H9 (cell line): ENCODE measurements around the gene HOATZ. TPM values are rescaled to one million over a fixed set of nuclear protein-coding genes. Genes with fewer than 3 reads are reported as not detected.

Experiments
- DNase-seq: peaks from one replicate; pipeline ENCODE4 v3.0.0-alpha.2; 2017
- H2AFZ ChIP-seq: one replicate; pipeline ENCODE4 v1.6.1; 2013; ENCODE audit warnings: mild to moderate bottlenecking, low read length, control low read depth, moderate library complexity
- H2AK5ac ChIP-seq: 2 replicates; pipeline ENCODE4 v1.6.1; 2013; ENCODE audit warnings: low read length, control low read depth, mixed read lengths; ENCODE audit not compliant: insufficient read length
- H2BK120ac ChIP-seq: one replicate; pipeline ENCODE4 v1.6.1; 2013; ENCODE audit warnings: low read depth, mild to moderate bottlenecking, low read length, control low read depth, inconsistent platforms; ENCODE audit not compliant: poor library complexity, severe bottlenecking
- H2BK12ac ChIP-seq: 2 replicates; pipeline ENCODE4 v1.6.1; 2013; ENCODE audit warnings: low read length, control low read depth, mixed read lengths, low read depth; ENCODE audit not compliant: insufficient read length
- H2BK15ac ChIP-seq: 2 replicates; pipeline ENCODE4 v1.6.1; 2013; ENCODE audit warnings: low read depth, low read length, control low read depth
- H2BK20ac ChIP-seq: one replicate; pipeline ENCODE4 v1.6.1; 2013; ENCODE audit warnings: low read depth, mild to moderate bottlenecking, low read length, control low read depth, inconsistent platforms; ENCODE audit not compliant: poor library complexity, severe bottlenecking
- H2BK5ac ChIP-seq: 2 replicates; pipeline ENCODE4 v1.6.1; 2013; ENCODE audit warnings: low read length, control low read depth, mixed read lengths; ENCODE audit not compliant: insufficient read length
- H3K14ac ChIP-seq: 2 replicates; pipeline ENCODE4 v1.6.1; 2013; ENCODE audit warnings: low read length, control low read depth; ENCODE audit not compliant: insufficient read depth
- H3K18ac ChIP-seq: 2 replicates; pipeline ENCODE4 v1.6.1; 2013; ENCODE audit warnings: low read depth, mild to moderate bottlenecking, mixed read lengths, low read length, control low read depth; ENCODE audit not compliant: insufficient read length
- H3K23ac ChIP-seq: 2 replicates; pipeline ENCODE4 v1.6.1; 2013; ENCODE audit warnings: low read length, control low read depth, mixed read lengths, low read depth; ENCODE audit not compliant: insufficient read length
- H3K23me2 ChIP-seq: 2 replicates; pipeline ENCODE4 v1.6.1; 2013; ENCODE audit warnings: low read depth, mild to moderate bottlenecking, mixed read lengths, low read length, control low read depth; ENCODE audit not compliant: insufficient read length, poor library complexity, severe bottlenecking
- H3K27ac ChIP-seq: 2 replicates; pipeline ENCODE4 v1.5.1; 2013; ENCODE audit warnings: low read length, control low read depth, mixed read lengths, low read depth; ENCODE audit not compliant: insufficient read length
- H3K27me3 ChIP-seq: 2 replicates; pipeline ENCODE4 v1.6.1; 2013; ENCODE audit warnings: low read length, control low read depth, inconsistent platforms; ENCODE audit not compliant: insufficient read depth
- H3K4ac ChIP-seq: 2 replicates; pipeline ENCODE4 v1.6.1; 2013; ENCODE audit warnings: low read depth, mild to moderate bottlenecking, control low read depth, inconsistent platforms, low read length, moderate library complexity
- H3K4me1 ChIP-seq: 2 replicates; pipeline ENCODE4 v1.6.1; 2013; ENCODE audit warnings: low read length, control low read depth, inconsistent platforms; ENCODE audit not compliant: insufficient read depth
- H3K4me2 ChIP-seq: 2 replicates; pipeline ENCODE4 v1.6.1; 2013; ENCODE audit warnings: low read length, control low read depth, mixed read lengths; ENCODE audit not compliant: insufficient read length, insufficient read depth
- H3K56ac ChIP-seq: 2 replicates; pipeline ENCODE4 v1.6.1; 2013; ENCODE audit warnings: low read depth, mild to moderate bottlenecking, mixed read lengths, low read length, control low read depth; ENCODE audit not compliant: insufficient read length
- H3K79me1 ChIP-seq: 2 replicates; pipeline ENCODE4 v1.6.1; 2013; ENCODE audit warnings: low read depth, mild to moderate bottlenecking, moderate library complexity, low read length, control low read depth, inconsistent platforms; ENCODE audit not compliant: insufficient read depth, poor library complexity, severe bottlenecking
- H3K79me2 ChIP-seq: 2 replicates; pipeline ENCODE4 v1.6.1; 2013; ENCODE audit warnings: low read length, control low read depth, inconsistent platforms; ENCODE audit not compliant: insufficient read depth
- H3K9ac ChIP-seq: 2 replicates; pipeline ENCODE4 v1.6.1; 2013; ENCODE audit warnings: low read length, control low read depth, mixed read lengths; ENCODE audit not compliant: insufficient read length; ENCODE audit errors: extremely low read depth
- H3K9me3 ChIP-seq: one replicate; pipeline ENCODE4 v1.6.1; 2013; ENCODE audit warnings: low read depth, low read length, inconsistent platforms; ENCODE audit not compliant: control insufficient read depth
- H3T11ph ChIP-seq: one replicate; pipeline ENCODE4 v1.6.1; 2013; ENCODE audit warnings: mild to moderate bottlenecking, low read length, control low read depth, inconsistent platforms
- H4K20me1 ChIP-seq: one replicate; pipeline ENCODE4 v1.6.1; 2013; ENCODE audit not compliant: control insufficient read depth, insufficient read length, insufficient read depth
- H4K5ac ChIP-seq: 2 replicates; pipeline ENCODE4 v1.6.1; 2013; ENCODE audit warnings: low read depth, mild to moderate bottlenecking, mixed read lengths, low read length, control low read depth; ENCODE audit not compliant: insufficient read length
- H4K8ac ChIP-seq: replicated peaks from 2 replicates; pipeline ENCODE4 v1.6.1; 2013; ENCODE audit warnings: low read length, control low read depth, mixed read lengths, low read depth; ENCODE audit not compliant: insufficient read length
- H4K91ac ChIP-seq: 2 replicates; pipeline ENCODE4 v1.6.1; 2013; ENCODE audit warnings: low read depth, mild to moderate bottlenecking, moderate library complexity, mixed read lengths, low read length, control low read depth; ENCODE audit not compliant: insufficient read length
- H3K27ac Mint-ChIP-seq, 3 experiments: 2 replicates in 2 of 3; 3 replicates in 1 of 3; pipeline ENCODE4 v1.8.0; 2020 to 2021; ENCODE audit warnings: mixed read lengths in 3 of 3, mild to moderate bottlenecking in 1 of 3, moderate library complexity in 1 of 3
- H3K27me3 Mint-ChIP-seq: 2 replicates; pipeline ENCODE4 v1.8.0; 2021; ENCODE audit warnings: low read depth, mild to moderate bottlenecking, moderate library complexity, mixed read lengths
- H3K36me3 Mint-ChIP-seq, 3 experiments: 2 replicates in 2 of 3; 3 replicates in 1 of 3; pipeline ENCODE4 v1.8.0; 2020 to 2021; ENCODE audit warnings: low read depth in 3 of 3, mixed read lengths in 3 of 3; ENCODE audit not compliant: insufficient read depth in 1 of 3
- H3K4me1 Mint-ChIP-seq, 2 experiments: 2 replicates each; pipeline ENCODE4 v1.8.0; 2020; ENCODE audit warnings: mixed read lengths in 2 of 2
- H3K4me3 Mint-ChIP-seq, 2 experiments: 2 replicates in 1 of 2; 3 replicates in 1 of 2; pipeline ENCODE4 v1.8.0; 2020 to 2021; ENCODE audit warnings: mild to moderate bottlenecking in 2 of 2, mixed read lengths in 2 of 2, moderate library complexity in 1 of 2
- H3K9me3 Mint-ChIP-seq, 2 experiments: 2 replicates in 1 of 2; 3 replicates in 1 of 2; pipeline ENCODE4 v1.8.0; 2020; ENCODE audit warnings: mild to moderate bottlenecking in 2 of 2, mixed read lengths in 2 of 2, moderate library complexity in 1 of 2
- WGBS: extraction: QIAGEN DNeasy Blood & Tissue Kit; methylation state at CpG from one replicate; pipeline ENCODE4 v1.1.7; 2013; ENCODE audit warnings: missing lambda C conversion rate, low lambda C conversion rate, mixed read lengths; ENCODE audit not compliant: insufficient read length; ENCODE audit errors: extremely low coverage; 5-methylcytosine and 5-hydroxymethylcytosine counted together
- total RNA-seq: library from RNA; stranded (reverse); gene quantifications from 2 replicates; pipeline ENCODE4 v1.2.1, GENCODE V29; 2021
- TF ChIP-seq, protein P1 (sequence below): fragments of 200-600 bp; sonication (generic); conservative IDR thresholded peaks from 3 replicates; pipeline ENCODE4 v1.8.0; 2021; ENCODE audit warnings: antibody characterized with exemption, mild to moderate bottlenecking

HOATZ gene
- total RNA-seq, 1 experiment from 2014 or later: not detected

DNA sequence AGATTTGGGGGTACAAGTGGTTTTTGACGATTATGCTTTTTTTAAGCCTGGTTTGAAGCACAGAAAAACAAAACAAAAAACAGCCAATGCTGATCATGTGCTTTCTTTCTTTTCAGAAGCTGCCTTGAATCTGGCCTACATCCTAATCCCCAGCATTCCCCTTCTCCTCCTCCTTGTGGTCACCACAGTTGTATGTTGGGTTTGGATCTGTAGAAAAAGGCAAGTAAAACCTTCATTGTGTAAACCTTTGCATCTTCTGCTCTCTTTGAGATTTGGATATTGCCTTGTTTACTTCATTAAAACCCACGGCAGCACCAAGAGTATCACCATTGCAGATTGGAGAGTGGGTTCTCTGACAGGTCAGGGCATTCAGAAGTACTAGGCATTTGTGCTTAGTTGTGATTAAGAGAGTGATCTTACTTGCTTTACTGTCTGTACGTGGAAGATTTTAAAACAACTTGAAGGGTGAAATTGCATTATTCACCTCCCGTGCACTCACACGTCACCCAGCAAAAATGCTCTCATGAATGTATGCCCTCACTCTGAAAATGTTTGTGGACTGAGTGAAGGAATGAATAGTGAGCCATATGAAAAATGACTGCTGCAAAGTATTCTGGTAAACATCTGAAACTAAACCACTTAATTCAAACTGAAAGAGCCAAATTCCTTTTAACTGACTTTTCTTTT lies 43.0 kb downstream of the HOATZ start:
- H3K4me2 ChIP-seq: no peak overlapping the region
- H2BK12ac ChIP-seq: no peak overlapping the region
- H3K27ac ChIP-seq: no peak overlapping the region
- no peak overlapping the region for H2BK15ac ChIP-seq
- no peaks in the 10 kb centered on the region for H3K27me3 Mint-ChIP-seq
- H2BK5ac ChIP-seq: no peak overlapping the region
- no peak overlapping the region for H3K27ac Mint-ChIP-seq
- no peak overlapping the region for H3K18ac ChIP-seq
- H2BK120ac ChIP-seq: no peak overlapping the region
- H3K4me1 Mint-ChIP-seq: peaks cover 17 to 21% of the 10 kb centered on the region in 2 experiments
- H3K4me3 Mint-ChIP-seq: no peak overlapping the region
- H3K9ac ChIP-seq: no peak overlapping the region
- H3K23me2 ChIP-seq: no peaks in the 10 kb centered on the region
- TF ChIP-seq, protein P1, sequence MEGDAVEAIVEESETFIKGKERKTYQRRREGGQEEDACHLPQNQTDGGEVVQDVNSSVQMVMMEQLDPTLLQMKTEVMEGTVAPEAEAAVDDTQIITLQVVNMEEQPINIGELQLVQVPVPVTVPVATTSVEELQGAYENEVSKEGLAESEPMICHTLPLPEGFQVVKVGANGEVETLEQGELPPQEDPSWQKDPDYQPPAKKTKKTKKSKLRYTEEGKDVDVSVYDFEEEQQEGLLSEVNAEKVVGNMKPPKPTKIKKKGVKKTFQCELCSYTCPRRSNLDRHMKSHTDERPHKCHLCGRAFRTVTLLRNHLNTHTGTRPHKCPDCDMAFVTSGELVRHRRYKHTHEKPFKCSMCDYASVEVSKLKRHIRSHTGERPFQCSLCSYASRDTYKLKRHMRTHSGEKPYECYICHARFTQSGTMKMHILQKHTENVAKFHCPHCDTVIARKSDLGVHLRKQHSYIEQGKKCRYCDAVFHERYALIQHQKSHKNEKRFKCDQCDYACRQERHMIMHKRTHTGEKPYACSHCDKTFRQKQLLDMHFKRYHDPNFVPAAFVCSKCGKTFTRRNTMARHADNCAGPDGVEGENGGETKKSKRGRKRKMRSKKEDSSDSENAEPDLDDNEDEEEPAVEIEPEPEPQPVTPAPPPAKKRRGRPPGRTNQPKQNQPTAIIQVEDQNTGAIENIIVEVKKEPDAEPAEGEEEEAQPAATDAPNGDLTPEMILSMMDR: no peak
- H3K9me3 ChIP-seq: peaks cover 7% of the 10 kb centered on the region
- no peak overlapping the region for H3K23ac ChIP-seq
- no peaks in the 10 kb centered on the region for H3K79me1 ChIP-seq
- H4K20me1 ChIP-seq: no peaks in the 10 kb centered on the region
- H3K79me2 ChIP-seq: no peaks in the 10 kb centered on the region
- no peak overlapping the region for H2BK20ac ChIP-seq
- H4K8ac ChIP-seq: no peak overlapping the region
- no peak overlapping the region for H4K91ac ChIP-seq
- no peak overlapping the region for H3K56ac ChIP-seq
- no peak for DNase-seq
- H3T11ph ChIP-seq: no peak overlapping the region
- H3K9me3 Mint-ChIP-seq: peaks cover 13 to 17% of the 10 kb centered on the region in 2 experiments
- peaks cover 10 to 29% (median 16%) of the 10 kb centered on the region in 3 experiments for H3K36me3 Mint-ChIP-seq
- H4K5ac ChIP-seq: no peak overlapping the region
- no peak overlapping the region for H3K14ac ChIP-seq
- no peaks in the 10 kb centered on the region for H3K27me3 ChIP-seq
- no peak overlapping the region for H3K4ac ChIP-seq
- WGBS: no CpG with 5 or more reads among the region's 5 CpGs
- H2AK5ac ChIP-seq: no peak overlapping the region
- no peak overlapping the region for H2AFZ ChIP-seq
- peaks cover 6% of the 10 kb centered on the region; the same call in 1 of the 2 replicates for H3K4me1 ChIP-seq
